GM19397 (cell line): ENCODE results near the gene LRR1.
"Not testable (repeated sequence)": the region's sequence is repeated elsewhere in the genome, so short reads cannot be mapped to it uniquely, and the experiment has no call there.

Experiments used
- ATAC-seq: cut with Tn5 transposase; IDR thresholded peaks from one replicate; pipeline ENCODE4 v1.9.1; 2021; ENCODE audit warnings: mild to moderate bottlenecking, moderate library complexity; ENCODE audit not compliant: unreplicated experiment

The LRR1 gene

DNA sequence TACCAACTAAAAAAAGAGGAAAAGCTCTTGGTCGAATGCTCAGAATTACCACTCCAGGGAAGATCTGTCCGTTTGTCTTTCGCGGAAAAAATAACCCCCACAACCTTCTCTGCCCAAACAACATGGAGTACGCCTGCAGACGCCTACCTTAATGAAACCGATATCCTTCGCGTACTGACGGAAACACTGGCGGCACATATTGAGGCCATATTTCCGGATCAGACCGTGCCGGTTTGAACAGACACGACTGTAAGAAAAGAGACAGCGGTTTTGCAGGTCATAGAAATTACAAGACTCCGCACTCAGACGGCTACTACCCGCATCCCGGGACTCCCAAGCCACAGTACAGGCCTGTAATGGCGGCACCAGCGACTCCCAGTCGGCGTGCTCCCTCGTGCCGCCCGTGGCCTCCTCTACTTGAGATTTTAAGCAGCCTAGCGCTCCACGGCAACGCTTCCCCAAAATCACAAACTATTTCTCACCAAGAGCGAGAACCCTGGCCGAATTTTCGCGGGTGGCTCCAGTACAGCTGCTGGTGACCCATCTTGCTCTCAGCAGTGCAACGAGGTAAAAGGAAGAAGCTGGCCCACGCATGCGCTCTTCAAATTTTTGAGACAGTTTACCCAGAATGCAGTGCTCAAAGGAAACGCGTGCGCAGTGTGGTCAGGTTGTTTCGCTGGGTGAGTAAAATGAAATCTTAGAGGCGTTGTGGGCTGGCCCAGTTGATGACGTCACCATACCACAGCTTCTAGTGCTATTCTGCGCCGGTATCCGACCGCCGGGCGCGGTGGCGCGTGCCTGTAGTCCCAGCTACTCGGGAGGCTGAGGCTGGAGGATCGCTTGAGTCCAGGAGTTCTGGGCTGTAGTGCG lies 12.7 kb upstream of the LRR1 start, which contains the start of gene RPS29:
Gene RPS29 (minus strand): TSS at position 578 of the 870 bp plus-strand sequence. CDS start 34 bp downstream, at position 544.
- peak; percentile 88 for ATAC-seq

GRCh38 chr14:49586673-49587460 lies 11.9 kb upstream of the LRR1 start:
- peak; percentile 24 for ATAC-seq

GRCh38 chr14:49589387-49589786 lies 9.4 kb upstream of the LRR1 start:
- ATAC-seq = no peak

DNA sequence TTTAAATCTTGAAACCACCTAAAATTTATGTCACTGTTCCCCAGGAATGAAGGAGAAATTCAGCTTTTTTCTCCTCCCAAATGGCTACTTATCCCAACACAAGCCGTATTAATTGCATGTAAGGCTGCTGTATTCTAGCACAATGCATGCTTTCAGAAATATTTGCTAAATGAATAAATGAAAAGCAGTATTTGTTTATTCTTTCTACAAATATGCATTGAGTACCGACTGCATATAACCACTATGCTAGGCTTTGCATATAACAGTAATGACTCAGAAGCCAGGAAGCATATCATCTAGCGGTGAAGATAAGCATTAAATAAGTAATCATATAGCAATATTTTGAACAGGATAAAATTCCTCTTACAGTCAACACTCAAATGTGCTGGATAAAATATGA lies 5.7 kb upstream of the LRR1 start:
- no peak for ATAC-seq

GRCh38 chr14:49594347-49595091 lies 4.2 kb upstream of the LRR1 start:
- no peak for ATAC-seq

GRCh38 chr14:49598189-49598484 lies 603 bp upstream of the LRR1 start:
- no peak for ATAC-seq

DNA sequence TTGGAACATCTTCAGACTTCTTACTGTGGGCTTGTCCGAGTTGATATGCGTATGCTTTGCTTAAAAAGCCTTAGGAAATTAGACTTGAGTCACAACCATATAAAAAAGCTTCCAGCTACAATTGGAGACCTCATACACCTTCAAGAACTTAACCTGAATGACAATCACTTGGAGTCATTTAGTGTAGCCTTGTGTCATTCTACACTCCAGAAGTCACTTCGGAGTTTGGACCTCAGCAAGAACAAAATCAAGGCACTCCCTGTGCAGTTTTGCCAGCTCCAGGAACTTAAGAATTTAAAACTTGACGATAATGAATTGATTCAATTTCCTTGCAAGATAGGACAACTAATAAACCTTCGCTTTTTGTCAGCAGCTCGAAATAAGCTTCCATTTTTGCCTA lies 8.8 kb downstream of the LRR1 start:
- no peak for ATAC-seq

DNA sequence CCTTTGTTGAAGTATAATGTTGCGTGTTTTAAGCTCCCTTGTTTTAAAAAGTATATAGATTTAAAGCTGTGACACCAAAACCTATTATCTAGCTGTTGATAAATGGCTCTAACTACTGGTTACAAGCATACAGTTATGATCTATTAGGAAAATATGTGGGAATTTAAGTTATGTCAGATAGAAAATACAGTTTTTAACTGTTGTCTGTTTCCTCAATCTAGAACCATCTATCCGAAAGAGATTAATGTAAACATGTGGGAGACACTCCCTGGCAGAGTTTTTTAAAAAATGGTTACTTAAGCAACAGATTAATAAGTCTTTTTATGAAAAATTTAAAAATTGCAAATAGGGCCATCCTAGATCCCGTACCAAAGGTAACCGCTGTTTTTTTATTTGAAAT lies 13.5 kb downstream of the LRR1 start:
- no peak for ATAC-seq

DNA sequence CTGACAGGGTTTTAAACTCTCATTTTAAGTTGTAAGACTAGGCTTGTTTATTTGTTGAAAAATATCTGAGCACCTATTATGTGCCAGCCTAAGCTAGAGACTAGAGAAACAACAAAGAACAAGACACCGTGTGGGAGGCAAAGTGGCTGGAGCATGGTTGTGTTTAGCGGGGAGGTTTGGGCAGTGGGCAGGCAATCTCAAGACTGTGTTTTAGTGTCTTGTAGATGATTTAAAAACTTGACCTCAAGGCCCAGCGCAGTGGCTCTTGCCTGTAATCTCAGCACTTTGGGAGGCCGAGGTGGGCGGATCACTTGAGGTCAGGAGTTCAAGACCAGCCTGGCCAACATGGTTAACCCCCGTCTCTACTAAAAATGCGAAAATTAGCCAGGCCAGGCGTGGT lies 13.9 kb downstream of the LRR1 start:
- ATAC-seq = no peak

GRCh38 chr14:49614196-49614595 lies 15.5 kb downstream of the LRR1 start:
- no peak for ATAC-seq

GRCh38 chr14:49615776-49616175 lies 17.0 kb downstream of the LRR1 start:
- ATAC-seq = no peak

GRCh38 chr14:49617852-49618519 lies 19.2 kb downstream of the LRR1 start:
- ATAC-seq = no peak

GRCh38 chr14:49619273-49619672 lies 20.5 kb downstream of the LRR1 start:
- not testable (repeated sequence) for ATAC-seq

GRCh38 chr14:49619730-49620129 lies 21.0 kb downstream of the LRR1 start:
- ATAC-seq = no peak

GRCh38 chr14:49620182-49621113 lies 21.7 kb downstream of the LRR1 start, which contains the start of the genes MGAT2 and RPL36AL:
TSS of gene MGAT2 (plus strand) at chr14:49620799. CDS start at chr14:49621269, 470 bp downstream.
TSS of gene RPL36AL (minus strand) at chr14:49620626. CDS start at chr14:49619104, 1,522 bp downstream.
- peak; percentile 97 for ATAC-seq

GRCh38 chr14:49621114-49621881 lies 22.6 kb downstream of the LRR1 start:
- ATAC-seq = peak; percentile 39

- ATAC-seq = no peak
Observed at GRCh38 chr14:49622022-49622607, 23.4 kb downstream of the LRR1 start.

DNA sequence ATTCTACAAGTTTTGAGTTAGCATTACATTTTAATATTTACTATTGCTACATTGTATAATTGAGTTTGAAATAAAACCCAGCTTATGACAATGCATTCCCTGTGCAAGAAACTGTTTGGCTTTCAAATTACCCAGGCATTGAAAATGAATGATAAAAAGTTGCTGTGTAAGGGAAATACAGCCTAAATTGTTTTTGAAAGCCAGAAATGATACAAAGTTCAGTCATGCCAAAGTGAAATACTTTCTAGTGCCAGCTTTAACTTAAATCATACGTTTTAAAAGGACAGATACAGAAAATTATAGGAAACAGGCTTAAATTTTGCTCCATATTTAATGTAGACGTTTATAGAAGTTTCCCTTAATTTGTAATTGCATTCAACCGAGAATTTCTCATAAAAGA lies 24.6 kb downstream of the LRR1 start:
- ATAC-seq = no peak
